WTC11 (cell line): ENCODE measurements around the gene TMEM207.

Source experiments
- CREM ChIP-seq: sonication (generic); formaldehyde crosslinking; IDR thresholded peaks from 2 replicates; pipeline ENCODE4 v1.8.1; 2022; ENCODE audit warnings: mild to moderate bottlenecking, missing genetic modification reagents, moderate library complexity
- TF ChIP-seq, protein P1 (sequence below): sonication (generic); formaldehyde crosslinking; IDR thresholded peaks from 2 replicates; pipeline ENCODE4 v1.8.1; 2023; ENCODE audit warnings: mild to moderate bottlenecking, missing genetic modification reagents, borderline replicate concordance

DNA sequence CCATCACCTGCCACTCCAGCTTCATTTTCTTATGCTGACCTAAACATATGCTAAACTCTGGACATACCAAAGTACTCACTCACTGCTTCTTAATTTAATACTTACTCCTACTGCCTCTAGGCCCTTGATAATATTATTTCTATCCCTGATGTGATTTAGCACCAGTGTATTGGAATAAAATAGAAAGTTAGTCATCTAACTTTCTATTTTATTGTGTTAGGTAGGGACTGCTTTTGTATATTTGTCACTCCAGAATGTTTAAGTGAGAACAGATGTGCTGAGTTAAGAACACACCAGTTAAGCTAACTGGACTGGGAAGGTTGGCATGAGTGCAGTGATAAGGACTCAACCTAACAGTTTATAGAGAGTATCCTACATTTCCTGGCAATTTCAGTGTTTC is 68.3 kb downstream of the TMEM207 start:
- TF ChIP-seq CREM = no peak
- TF ChIP-seq, protein P1, sequence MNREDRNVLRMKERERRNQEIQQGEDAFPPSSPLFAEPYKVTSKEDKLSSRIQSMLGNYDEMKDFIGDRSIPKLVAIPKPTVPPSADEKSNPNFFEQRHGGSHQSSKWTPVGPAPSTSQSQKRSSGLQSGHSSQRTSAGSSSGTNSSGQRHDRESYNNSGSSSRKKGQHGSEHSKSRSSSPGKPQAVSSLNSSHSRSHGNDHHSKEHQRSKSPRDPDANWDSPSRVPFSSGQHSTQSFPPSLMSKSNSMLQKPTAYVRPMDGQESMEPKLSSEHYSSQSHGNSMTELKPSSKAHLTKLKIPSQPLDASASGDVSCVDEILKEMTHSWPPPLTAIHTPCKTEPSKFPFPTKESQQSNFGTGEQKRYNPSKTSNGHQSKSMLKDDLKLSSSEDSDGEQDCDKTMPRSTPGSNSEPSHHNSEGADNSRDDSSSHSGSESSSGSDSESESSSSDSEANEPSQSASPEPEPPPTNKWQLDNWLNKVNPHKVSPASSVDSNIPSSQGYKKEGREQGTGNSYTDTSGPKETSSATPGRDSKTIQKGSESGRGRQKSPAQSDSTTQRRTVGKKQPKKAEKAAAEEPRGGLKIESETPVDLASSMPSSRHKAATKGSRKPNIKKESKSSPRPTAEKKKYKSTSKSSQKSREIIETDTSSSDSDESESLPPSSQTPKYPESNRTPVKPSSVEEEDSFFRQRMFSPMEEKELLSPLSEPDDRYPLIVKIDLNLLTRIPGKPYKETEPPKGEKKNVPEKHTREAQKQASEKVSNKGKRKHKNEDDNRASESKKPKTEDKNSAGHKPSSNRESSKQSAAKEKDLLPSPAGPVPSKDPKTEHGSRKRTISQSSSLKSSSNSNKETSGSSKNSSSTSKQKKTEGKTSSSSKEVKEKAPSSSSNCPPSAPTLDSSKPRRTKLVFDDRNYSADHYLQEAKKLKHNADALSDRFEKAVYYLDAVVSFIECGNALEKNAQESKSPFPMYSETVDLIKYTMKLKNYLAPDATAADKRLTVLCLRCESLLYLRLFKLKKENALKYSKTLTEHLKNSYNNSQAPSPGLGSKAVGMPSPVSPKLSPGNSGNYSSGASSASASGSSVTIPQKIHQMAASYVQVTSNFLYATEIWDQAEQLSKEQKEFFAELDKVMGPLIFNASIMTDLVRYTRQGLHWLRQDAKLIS (CRISPR knock-in tag) = no peak
